ENCODE results near the gene CBLN3. TPM values are rescaled to one million over a fixed set of nuclear protein-coding genes. Genes with fewer than 3 reads are reported as not detected.

CBLN3 gene
- total RNA-seq, 1 experiment from 2014 or later = 3.4 TPM

DNA sequence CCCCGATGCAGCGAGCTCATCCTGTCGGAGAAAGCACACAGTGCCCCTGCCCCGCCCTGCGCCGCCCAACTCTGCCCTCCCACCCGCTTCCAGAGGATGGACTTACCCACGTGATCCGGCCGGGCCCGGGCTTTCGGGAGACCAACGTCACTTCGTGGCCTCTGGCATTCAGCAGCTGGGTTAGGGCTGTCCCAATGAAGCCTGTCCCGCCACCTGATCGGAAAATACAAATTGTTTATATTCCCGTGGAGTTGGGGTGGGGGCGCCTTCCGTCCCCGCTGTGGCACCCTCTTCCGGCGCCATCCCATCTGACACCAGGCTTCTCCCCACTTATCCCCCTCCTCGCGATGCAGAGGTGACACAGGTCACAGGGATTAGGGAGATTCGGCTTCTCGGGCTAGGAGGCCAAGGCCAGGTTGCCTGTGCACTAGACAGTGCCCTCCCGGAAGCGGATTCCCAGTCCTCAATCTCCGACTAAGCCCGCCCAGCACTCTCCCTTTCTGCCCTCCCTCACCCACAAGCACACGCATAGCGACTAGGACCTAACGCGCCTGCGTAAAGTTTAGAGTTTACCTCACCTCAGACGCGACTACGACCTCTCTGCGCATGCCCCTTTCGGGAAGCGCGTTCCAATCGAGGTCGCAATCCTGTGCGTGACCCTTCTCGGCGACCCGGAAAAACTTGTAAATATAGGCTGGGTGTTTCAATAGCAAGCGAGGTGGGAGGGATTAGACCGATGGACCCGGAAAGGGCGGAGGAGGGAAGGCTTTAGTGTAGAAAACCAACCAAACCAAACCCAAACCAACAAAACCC lies 13.0 kb upstream of the CBLN3 start, which contains the start of gene SDR39U1:
Gene SDR39U1, minus strand, starts transcription at position 537 of the 813 bp plus-strand sequence. Its CDS starts 7 bp downstream, at position 530.
- BruUV-seq (replicated peaks) = TSS peak; percentile 66
- intact Hi-C loops (cut with micrococcal nuclease) = loop anchor here (2.0 to 5.0 kb wide), 2 partner anchors 76 to 235 kb away; no protein-coding TSS in a partner anchor

DNA sequence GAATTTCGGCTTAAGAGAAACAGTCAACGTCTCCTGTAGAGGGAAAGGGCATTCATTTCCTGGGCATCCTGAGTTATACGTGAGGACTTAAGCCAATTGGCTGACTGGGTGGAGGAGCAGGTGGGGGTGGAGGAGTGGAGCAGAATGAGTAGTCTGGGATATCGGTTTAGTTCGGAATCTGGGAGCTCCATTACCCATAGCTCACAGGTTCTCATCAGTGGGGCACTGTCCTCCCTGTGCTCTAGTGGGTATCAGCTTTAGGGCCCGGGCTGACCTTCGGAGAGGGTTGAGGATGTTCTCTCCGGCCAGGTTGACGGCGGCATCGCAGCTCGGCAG lies 12.4 kb upstream of the CBLN3 start:
- CTCF ChIA-PET = interaction anchor here (0.6 to 1.8 kb wide), 3 partner anchors 10 to 199 kb away, joined by 3 to 11 read pairs (median 3); partner anchors contain the start of gene TINF2
- Histone ChIP-seq H3K9me3 (ENCODE audit: low read length) (no peaks in the 10 kb centered on the region), H4K20me1 (ENCODE audit: low read length) (no peaks in the 10 kb centered on the region), H3K36me3 (ENCODE audit: low read depth, low read length) (peaks cover 17% of the 10 kb centered on the region; the same call in 1 of the 2 replicates), H3K27ac (ENCODE audit: low read length) (peak overlapping the region; percentile 97), H3K4me2 (ENCODE audit: low read length) (peak overlapping the region; percentile 97), H3K79me2 (ENCODE audit: low read length) (peaks cover 28% of the 10 kb centered on the region), H3K9ac (ENCODE audit: low read length) (peak overlapping the region; percentile 97), H3K9me2 (replicated peaks; ENCODE audit: low read length) (no peaks in the 10 kb centered on the region), H2AFZ (ENCODE audit: low read length) (peak overlapping the region; percentile 87; the same call in 1 of the 2 replicates), H3F3A (ENCODE audit: low read length, unreplicated experiment) (no peaks in the 10 kb centered on the region), H3K27me3 (ENCODE audit: low read length) (no peaks in the 10 kb centered on the region), H3K4me3 (ENCODE audit: low read length) (peak overlapping the region; percentile 84), H3K4me1 (ENCODE audit: insufficient read depth, low read length) (peaks cover 10% of the 10 kb centered on the region)
- DNase-seq (peak; percentile 46), ATAC-seq (peak; percentile 42)
- POLR2A ChIA-PET (ENCODE audit: unreplicated experiment) = interaction anchor here (0.5 to 0.8 kb wide), 7 partner anchors 8 to 230 kb away, joined by 3 to 5 read pairs (median 3); partner anchors contain the start of genes CBLN3 and KHNYN
- BruUV-seq (replicated peaks) = no TSS peak
- intact Hi-C loops (cut with micrococcal nuclease) = loop anchor here (2.0 to 5.0 kb wide), 2 partner anchors 75 to 235 kb away; no protein-coding TSS in a partner anchor
- TF ChIP-seq, protein P1, sequence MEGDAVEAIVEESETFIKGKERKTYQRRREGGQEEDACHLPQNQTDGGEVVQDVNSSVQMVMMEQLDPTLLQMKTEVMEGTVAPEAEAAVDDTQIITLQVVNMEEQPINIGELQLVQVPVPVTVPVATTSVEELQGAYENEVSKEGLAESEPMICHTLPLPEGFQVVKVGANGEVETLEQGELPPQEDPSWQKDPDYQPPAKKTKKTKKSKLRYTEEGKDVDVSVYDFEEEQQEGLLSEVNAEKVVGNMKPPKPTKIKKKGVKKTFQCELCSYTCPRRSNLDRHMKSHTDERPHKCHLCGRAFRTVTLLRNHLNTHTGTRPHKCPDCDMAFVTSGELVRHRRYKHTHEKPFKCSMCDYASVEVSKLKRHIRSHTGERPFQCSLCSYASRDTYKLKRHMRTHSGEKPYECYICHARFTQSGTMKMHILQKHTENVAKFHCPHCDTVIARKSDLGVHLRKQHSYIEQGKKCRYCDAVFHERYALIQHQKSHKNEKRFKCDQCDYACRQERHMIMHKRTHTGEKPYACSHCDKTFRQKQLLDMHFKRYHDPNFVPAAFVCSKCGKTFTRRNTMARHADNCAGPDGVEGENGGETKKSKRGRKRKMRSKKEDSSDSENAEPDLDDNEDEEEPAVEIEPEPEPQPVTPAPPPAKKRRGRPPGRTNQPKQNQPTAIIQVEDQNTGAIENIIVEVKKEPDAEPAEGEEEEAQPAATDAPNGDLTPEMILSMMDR (conservative IDR thresholded peaks at IDR 0.05; ENCODE audit: low read depth, low read length) = no peak
- no peak for TF ChIP-seq EZH2 (IDR thresholded peaks at IDR 0.05; ENCODE audit: low read length, unreplicated experiment)
- no peak for TF ChIP-seq EZH2phosphoT487 (IDR thresholded peaks at IDR 0.05; ENCODE audit: borderline replicate concordance, low read length)

More for the DNA sequence above, 13.0 kb upstream of the CBLN3 start, which contains the start of gene SDR39U1:
- POLR2A ChIA-PET (ENCODE audit: unreplicated experiment) = interaction anchor here (0.5 to 0.8 kb wide), 8 partner anchors 7 to 230 kb away, joined by 3 to 8 read pairs (median 4); partner anchors contain the start of genes CBLN3 and KHNYN
- CTCF ChIA-PET = interaction anchor here (1.0 to 1.8 kb wide), 2 partner anchors 11 to 76 kb away, joined by 3 to 11 read pairs; no protein-coding TSS in a partner anchor
- no peaks in the 10 kb centered on the region for H3K27me3 ChIP-seq (ENCODE audit: low read length)
- peak; percentile 85 for ATAC-seq
- TF ChIP-seq, protein P1 (conservative IDR thresholded peaks at IDR 0.05; ENCODE audit: low read depth, low read length) = no peak
- TF ChIP-seq EZH2 (IDR thresholded peaks at IDR 0.05; ENCODE audit: low read length, unreplicated experiment) = no peak
- TF ChIP-seq EZH2phosphoT487 (IDR thresholded peaks at IDR 0.05; ENCODE audit: borderline replicate concordance, low read length) = no peak
- DNase-seq = peak; percentile 99
- H3K27ac ChIP-seq (ENCODE audit: low read length) = peak within 1 kb of the TSS; percentile 97
- H3K9me2 ChIP-seq (replicated peaks; ENCODE audit: low read length) = no peaks in the 10 kb centered on the region
- H3K4me1 ChIP-seq (ENCODE audit: insufficient read depth, low read length) = peaks cover 10% of the 10 kb centered on the region
- H3K4me2 ChIP-seq (ENCODE audit: low read length) = peak within 1 kb of the TSS; percentile 97
- H3K9me3 ChIP-seq (ENCODE audit: low read length) = no peaks in the 10 kb centered on the region
- peaks cover 12% of the 10 kb centered on the region; the same call in 1 of the 2 replicates for H3K36me3 ChIP-seq (ENCODE audit: low read depth, low read length)
- H3K4me3 ChIP-seq (ENCODE audit: low read length) = peak within 1 kb of the TSS; percentile 84
- H2AFZ ChIP-seq (ENCODE audit: low read length) = peak within 1 kb of the TSS; percentile 87
- no peaks in the 10 kb centered on the region for H4K20me1 ChIP-seq (ENCODE audit: low read length)
- peak within 1 kb of the TSS; percentile 97 for H3K9ac ChIP-seq (ENCODE audit: low read length)
- no peaks in the 10 kb centered on the region for H3F3A ChIP-seq (ENCODE audit: low read length, unreplicated experiment)
- H3K79me2 ChIP-seq (ENCODE audit: low read length) = peaks cover 28% of the 10 kb centered on the region

Data from PC-3 (cell line).